Measurements from ENCODE around the gene PDZD2.

GRCh38 chr5:32157078-32157477 lies 518.1 kb downstream of the PDZD2 start:
- TF ChIP-seq ZNF274 (IDR thresholded peaks at IDR 0.05; ENCODE audit: low read depth, low read length) (no peak), YY1 (IDR thresholded peaks at IDR 0.05; ENCODE audit: insufficient read depth, insufficient read length) (no peak)

All from NT2/D1 (cell line).